NCI-H1092 (cell line): ENCODE results near the gene ZNF276.
"Not testable (repeated sequence)": the region's sequence is repeated elsewhere in the genome, so short reads cannot be mapped to it uniquely, and the experiment has no call there.

ENCODE experiments used
- DNase-seq: peaks from one replicate; lab custom pipeline; 2025; lab: John Stamatoyannopoulos, UW

Gene ZNF276

DNA sequence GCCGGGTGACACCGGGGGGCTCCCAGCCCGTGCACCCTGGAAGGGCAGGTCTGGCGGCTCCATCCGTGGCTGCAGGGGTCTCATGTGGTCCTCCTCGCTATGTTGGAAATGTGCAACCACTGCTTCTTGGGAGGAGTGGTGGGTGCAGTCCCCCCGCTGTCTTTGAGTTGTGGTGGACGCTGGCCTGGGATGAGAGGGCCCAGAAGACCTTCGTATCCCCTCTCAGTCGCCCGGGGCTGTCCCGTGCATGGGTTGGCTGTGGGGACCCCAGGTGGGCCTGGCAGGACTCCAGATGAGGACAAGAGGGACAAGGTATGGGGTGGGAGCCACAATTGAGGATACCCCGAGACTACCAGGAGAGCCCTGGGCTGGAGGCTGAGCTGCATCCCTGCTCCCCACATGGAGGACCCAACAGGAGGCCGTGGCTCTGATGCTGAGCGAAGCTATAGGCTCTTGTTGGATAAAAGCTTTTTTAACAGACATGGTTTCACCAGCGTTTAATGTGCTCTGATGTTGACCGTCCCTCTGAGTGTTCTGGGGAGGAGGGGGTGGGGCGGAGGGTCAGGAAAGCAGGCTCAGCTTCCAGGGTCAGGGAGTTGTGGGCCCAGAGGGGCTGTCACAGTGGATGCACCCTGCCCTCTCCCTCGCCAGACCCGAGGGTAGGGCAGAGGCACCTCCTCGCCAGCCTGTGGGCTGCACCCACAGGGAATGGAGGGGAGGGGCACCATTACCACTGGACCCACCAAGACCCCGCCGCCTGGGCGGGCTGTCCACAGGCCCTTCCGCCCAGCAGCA lies 25.3 kb upstream of the ZNF276 start:
- DNase-seq = no peak

DNA sequence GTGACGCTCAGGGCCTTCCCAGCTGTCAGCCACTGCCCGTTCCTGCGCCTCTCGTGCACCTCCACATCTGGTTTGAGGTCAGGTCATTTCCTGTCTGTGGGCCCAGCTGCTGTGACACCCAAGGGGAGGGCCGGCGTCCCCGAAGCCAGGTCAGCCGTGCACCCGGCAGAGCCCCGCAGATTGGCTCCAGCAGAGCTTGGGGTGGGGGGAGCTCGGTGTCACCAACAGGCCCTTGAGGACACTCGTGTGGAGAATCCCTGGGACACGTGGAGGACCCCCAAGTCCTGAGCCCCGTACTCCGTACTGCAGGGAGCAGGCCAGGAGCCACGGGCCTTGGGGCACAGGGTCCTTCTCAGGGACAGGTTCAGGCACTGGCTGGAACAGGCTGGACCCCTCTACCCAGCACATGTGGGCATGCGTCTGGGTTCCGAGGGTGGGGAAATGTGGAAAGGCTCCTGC lies 24.6 kb upstream of the ZNF276 start:
- no peak for DNase-seq

DNA sequence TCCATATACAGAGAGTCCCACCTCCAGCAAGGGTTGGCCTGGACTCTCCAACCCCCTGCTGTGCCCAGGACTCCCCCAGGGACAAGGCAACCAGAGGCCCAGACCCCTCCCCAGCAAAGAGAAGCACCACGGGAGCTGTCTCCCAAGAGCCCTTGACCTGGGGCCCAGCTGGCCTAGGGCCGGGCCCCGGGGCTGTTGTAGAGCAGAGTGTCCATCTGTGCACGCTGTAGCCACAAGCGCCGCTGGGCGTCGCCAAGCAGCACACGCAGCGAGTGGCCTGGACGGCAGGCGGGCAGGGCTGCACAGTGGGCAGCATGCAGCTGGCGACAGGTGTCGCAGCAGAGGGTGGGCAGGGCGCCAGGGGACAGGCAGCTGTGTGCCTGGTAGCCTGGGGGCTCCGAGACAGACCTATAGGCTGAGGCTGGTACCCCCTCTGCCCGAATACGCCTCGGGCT lies 24.1 kb upstream of the ZNF276 start:
- peak; percentile 79 for DNase-seq

DNA sequence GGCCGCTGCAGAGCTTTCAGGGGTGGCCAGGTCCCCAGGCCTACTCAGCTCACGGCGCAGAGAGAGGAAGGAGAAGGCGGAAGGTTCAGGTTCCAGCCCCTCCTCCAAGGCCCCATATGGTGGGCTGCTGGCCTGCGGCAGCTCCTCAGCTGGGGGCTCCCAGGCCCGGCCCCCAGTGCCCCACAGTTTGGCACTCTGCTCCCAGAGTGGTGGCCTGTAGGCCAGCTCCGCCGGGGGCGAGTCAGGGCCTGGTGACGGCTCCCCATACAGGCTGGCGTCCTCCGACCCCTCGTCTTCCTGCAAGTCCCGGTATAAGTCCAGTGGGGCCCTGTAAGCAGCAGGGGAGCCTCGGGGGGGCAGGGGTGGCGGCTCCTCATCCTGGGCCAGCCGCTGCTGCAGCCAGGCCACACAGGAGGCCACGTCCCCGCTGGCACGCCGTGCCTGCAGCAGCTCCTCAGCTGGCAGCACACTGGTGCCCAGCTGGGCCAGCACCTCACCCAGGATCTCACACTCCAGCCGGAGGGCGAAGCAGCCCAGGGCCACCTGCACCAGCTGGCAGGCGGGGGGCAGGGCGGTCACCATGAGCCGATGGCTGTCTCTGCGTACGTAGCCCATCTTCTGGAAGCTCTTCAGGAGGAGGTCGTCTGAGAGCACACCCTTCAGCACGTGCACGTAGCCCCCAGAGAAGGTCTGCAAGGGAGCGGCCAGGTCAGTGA lies 23.6 kb upstream of the ZNF276 start:
- no peak for DNase-seq

DNA sequence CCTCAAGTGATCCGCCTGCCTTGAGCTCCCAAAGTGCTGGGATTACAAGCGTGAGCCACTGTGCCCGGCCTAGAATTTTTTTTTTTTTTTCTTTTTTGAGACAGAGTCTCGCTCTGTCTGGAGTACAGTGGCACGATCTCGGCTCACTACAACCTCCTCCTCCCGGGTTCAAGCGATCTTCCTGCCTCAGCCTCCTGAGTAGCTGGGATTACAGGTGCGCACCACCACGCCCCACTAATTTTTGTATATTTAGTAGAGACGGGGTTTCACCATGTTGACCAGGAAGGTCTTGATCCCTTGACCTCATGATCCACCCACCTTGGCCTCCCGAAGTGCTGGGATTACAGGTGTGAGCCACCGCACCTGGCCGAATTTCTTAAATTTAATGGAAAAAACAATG lies 22.6 kb upstream of the ZNF276 start:
- DNase-seq = not testable (repeated sequence)

DNA sequence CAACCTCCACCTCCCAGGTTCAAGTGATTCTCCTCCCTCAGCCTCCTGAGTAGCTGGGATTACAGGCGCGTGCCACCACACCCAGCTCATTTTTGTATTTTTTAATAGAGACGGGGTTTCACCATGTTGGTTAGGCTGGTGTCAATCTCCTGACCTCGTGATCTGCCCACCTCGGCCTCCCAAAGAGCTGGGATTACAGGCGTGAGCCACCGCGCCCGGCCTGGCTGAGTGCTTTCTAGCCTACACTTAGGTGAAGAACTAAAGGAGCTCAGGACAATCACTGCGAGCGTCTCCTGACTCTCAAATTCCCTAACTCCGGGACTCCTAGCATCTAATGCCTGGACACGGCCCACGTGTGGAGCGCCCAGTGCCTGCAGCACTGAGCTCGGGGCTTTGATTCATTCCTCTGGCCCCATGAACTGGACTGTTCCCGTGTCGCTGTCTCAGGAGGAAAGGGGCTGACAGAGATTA lies 21.7 kb upstream of the ZNF276 start:
- DNase-seq = not testable (repeated sequence)

DNA sequence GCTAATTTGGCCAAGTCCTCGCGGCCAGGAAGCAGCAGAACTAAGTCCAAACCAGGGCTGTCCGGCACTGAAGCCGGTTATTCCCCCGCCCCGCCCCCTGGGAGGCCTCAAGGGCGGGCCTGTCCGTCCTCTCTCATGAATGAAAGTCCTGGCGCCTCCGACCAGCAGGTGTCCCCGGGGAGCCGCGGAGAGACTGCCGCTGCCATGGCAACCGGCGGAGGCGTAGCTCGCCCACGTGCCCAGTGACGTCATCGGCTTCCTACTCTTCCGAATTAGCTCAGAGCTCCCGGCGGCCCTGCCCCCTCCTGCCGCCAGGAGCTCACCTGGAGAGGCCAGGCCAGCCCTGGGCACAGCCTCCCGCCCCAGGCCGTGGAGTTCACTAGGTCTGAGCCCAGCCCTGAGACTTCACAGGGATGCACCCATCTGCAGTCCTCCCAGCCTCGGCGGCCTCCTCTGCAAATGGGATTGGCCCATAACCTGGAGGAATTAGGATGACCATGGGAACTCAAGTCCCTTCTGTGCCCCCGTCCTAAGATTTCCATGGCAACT lies 21.2 kb upstream of the ZNF276 start:
- peak; percentile 98 for DNase-seq

DNA sequence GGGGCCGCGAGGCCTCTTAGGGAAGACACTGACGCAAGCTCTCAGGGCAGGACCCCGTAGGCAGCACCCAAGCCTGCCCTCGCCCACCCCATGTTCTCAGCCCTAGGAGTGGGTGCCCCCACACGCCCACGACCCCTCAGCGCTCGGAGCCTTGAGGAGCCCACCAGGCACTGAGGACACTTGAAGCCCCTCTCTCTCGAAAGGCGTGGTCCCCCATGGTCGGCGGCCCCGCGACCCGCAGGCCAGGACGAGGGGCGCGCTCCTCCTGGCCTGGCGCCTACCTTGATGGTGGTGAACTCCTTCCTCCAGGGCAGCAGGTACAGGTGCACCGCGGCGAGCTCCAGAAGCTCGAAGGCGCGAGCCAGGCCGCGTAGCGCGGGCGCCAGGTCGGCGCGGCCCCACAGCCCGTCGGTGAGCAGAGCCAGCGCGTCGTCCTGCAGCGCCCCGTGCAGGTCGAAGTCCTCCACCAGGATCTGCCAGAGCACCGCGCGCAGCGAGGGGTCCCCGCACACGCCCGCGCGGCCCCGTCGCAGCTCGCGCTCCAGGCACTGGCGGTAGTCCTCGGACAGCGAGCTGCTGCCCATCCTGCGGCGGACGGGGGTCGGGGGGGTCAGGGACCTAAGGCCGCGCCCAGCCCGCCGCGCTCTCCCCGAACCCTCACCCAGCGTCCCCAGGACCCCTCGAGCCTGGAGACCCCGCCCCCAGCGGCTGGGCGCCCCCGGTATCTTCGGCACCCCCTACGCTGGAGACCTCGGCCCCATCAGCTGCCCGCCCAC lies 20.5 kb upstream of the ZNF276 start:
- peak; percentile 32 for DNase-seq

DNA sequence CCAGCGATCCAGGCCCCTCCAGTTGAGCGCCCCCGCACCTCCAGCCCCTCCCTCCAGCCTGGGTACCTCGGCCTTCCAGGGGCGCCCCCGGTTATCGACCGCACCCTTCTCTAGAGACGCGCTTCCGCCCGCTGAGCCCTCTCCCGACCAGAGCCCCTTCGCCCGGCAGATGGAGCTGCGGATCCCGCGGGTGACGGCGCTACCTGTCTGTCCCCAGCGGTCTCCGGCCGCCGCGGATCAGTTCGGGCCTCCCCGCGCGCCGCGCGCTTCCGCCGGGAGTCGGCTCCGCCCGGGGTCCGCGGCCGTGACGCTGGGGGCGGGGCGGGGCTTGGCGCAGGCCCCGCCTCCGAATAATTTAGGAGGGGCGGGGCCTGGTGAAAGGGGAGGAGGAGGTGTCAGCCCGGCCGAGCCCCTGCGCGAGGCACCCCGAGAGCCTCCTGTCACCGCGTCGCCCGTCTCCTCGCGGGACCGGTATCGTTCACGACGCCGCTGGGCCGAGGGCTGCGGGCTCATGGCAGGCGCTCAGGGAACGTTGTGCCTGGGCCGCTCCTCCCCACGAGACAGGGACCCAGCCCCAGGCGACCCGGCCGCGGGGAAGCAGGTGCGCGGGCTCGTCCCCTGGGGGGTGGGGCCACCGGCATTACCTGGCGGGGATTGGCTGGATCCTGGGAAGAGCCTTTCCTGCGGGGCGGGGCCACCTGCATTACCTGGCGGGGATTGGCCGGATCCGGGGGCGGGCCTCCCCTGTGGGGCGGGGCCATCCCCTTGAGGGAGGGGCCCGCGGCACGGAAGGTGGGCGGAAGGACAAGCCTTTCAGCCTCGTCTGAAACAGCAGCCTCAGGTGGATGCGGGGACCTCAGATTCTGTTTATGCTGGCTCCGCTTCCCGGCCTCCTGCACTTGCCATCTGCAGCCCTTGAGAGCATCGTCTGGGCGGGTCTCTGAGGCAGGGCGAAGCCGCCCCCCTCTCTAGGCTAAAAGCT lies 19.6 kb upstream of the ZNF276 start, which contains the start of gene SPATA2L:
Gene SPATA2L, minus strand, starts transcription at position 281 of the 982 bp plus-strand sequence. CDS start 473 bp downstream, outside the sequence.
- DNase-seq = peak; percentile 93

DNA sequence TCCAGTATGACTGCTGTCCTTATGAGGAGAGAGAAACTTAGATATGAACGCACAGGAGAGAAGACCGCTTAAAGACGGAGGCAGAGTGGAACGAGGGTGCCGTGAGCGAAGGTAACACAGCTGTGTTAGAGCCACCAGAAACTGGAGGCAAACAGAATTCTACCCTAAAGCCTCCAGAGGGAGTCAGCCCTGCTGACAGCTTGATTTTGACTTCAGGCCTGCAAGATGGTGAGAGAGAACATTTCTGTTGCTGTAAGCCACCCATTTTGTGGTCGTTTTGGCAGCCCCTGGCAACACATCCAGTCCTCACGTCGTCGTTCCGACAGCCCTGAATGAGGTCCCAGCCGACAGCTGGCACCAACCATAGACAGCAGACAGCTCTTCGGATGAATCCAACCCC lies 17.1 kb upstream of the ZNF276 start:
- no peak for DNase-seq

DNA sequence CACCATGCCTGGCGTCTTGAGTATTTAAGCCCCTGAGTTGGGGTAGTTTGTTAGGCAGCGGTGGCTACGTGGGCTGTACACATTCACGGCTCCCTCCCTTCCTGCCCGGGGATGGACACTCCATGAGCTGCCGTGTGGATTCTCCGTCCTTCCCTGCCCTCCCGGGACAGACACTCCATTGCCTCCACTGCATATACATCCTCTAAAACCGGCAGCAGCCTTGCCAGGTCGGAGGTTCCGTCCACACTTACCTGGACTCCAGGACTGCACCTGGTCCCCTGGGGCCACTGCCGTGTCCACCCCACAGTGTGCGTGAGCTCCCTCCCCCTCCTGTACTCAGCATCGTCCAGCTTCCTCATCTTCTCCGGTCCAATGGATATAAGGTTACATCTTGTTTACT lies 16.3 kb upstream of the ZNF276 start:
- DNase-seq = no peak

DNA sequence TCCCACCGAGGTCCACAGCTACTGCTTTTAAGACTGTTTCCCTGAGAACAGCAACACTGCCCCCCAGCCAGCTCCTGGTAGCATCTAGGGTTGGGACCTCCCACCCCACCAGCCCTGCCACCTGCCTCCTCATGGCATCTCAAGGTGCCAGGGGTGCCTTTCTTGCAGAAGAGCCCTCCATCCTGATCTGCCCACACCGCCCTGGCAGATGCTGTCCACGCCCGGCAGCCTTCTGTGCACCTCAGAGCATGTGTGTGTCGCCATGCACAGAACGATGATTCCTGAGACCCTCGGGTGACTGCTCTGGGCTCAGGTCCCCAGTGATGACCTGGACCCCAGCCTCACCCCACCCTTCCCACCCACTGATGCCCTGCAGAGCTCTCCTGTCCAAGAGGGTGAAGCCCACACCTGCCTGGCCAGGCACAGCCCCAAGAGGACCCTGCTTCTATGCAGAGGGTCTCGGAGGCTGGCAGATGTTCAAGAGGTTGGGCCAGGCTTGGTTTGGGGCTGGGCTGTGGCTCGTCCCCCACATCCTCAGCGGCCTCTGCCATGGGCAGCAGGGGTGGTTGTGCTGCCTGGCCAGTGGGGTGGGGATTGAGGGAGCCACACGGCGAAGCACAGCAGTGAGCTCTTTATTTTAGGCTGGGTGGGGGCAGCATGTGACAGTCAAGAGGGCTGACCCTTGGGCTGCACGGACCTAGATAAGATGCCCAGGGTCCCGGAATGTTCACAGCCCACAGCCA lies 14.6 kb upstream of the ZNF276 start:
- DNase-seq = no peak

DNA sequence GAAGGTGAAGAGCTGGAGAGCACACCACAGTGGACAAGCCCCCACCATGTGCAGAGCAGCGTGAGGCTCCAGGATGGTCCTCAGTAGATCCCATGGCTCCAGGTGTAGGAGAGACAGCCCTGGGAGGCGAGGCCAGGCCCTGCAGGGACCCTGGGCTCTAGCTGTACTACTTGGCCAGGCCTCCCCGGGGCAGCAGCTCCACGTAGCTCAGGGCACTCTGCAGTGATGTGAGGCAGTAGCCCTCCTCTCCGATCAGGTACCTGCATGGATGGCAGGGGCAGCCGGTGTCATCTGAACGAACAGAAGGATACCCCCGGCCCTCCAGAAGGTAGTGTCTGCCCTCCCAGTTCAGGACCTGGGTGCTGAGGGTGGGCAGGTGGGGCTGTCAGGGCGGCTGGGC lies 13.6 kb upstream of the ZNF276 start:
- DNase-seq = no peak

DNA sequence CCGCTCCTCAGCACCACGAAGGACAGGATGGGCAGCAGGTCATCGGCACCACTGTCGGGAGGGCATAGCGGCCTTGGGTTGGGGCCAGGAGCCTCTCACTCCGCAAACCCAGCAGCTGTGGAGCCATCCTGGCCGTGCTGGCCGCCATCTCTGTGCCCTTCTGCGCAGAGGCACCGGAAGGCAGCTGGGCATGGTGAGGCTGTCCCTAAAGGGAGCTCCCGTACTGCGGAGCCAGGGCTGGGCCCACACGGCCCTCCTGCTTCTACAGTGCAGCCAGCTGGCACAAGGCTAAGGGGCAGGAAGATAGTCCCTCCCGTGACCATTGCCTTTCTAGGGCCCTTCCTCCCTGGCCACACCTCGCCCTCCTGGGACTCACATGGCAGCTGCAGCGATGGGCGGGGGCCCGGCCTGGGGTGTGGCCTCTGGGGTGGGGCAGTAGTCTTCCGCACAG lies 12.8 kb upstream of the ZNF276 start:
- DNase-seq = no peak

DNA sequence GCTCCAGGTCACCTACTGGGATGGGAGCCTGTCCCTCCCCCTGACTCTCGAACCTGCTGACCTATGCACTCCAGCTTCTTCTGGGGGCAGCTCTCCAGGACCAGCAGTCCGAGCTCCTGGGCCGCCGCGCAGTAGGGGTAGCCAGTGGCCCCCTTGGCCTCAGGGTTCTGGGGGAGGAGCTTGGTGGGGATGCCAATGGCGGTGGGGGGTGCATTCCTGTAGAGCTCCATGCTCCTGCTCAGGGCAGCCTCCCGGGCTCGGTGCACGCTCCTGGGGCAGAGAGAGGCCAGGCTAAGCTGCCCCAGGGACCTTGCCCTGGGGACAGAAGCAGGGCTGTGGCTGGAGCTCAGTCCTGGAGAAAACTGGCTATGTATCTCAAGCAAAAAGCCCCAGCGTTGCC lies 12.2 kb upstream of the ZNF276 start:
- no peak for DNase-seq

DNA sequence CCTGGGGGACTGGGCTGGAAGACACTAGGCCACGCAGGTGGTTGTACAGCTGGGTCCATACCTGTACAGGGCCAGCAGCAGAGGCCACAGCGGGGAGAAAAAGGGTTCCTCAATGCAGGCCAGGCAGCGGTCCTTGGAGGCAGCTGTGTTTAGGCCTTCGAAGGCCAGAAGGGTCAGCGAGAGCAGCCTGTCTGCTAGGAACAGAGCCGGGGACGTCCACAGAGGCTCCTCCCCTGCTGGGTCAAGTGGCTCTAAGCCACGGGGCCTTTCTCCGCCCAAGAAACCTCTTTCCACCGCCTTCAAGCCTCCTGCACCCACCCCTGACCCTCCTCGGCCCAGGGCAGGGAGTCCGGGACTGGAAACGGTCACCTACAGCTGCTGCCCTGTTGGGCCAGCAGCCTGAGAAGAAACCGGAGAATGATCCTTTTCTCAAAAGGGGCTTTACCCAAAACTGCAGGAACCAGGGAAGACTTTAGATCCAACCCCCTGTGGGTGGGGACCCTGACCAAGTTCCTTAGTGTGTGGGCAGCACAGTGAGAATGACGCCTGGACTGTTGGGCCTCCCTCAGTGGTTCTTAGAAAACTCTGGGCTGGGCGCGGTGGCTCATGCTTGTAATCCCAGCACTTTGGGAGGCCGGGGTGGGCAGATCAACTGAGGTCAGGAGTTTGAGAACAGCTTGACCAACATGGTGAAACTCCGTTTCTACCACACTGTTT lies 11.5 kb upstream of the ZNF276 start:
- DNase-seq = no peak

DNA sequence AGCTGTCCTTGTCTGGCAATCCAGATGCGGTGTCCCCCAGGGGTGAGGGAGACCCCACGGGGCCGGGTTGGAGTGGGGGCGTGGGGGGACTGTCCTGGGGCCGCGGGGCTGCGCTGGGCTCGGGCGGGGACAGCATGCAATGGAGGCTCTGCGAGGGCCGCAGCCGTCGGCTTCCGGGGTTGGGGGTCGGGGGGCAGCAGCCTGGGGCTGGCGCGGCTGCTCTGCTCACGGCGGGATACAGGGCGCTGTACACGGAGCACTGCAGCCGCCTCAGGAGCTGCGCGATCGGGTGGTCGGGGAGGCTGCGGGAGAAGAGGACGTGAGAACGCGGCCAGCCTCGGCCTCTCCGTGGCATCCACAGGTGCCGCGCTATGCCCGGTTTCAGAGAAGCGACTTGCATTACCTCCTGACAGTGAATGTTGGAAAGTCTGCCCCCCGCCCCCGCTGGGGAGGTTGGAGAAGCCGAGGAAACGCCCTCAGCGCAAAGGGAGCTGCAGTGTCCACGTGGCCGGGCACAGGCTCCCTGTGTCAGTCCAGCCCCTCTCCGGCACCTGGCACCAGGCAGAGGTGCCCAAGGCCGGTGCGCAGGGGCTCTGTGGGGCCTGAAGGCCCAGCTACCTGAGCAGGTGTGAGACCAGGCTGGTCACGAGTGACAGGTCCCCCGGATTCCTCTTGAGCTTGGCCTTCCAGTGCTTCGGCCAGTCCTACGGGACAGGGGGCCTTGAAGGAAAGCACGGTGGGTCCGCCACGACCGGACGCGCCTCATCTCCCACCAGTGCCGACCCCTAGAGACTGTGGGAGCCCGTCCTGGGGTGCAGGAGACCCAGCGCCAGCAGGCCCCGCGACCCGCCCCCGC lies 10.4 kb upstream of the ZNF276 start:
- DNase-seq = no peak

DNA sequence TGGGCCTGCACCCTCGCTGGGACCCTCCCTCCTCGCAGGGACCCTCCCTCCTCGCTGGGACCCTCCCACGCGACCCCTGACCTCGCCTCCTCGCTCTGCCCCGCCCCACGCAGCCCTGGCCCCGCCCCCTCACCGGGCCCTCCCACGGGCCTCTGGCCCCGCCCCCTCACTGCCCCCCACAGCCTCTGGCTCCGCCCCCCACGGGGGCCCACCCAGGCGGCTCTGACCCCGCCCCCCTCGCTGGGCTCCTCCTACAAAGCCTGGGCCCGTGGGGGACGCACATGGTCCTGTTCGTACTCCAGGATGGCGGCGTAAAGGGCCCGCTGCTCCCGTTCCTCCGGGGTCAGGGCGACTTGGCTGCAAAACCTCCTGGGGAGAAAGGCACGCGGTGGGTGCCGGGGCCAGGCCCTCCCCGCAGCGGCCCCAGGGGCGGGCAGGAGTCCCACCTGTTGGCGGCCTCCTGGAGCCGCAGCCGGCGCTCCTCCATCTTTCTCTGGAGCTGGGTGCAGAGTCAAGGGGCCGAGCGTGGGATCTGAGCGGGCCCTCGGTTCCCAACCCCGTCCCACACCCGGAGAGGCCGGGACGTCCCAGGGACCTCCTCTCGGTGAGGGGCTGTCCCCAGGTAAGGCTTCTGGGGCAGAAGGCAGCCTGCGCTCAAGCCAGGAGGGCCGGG lies 9.6 kb upstream of the ZNF276 start:
- no peak for DNase-seq
